H1 (cell line): ENCODE measurements around the gene PLEKHA5. TPM values are rescaled to one million over a fixed set of nuclear protein-coding genes. Genes with fewer than 3 reads are reported as not detected.

Experiments used
- CTCF ChIA-PET: fragments of 300-600 bp; sonication (Branson Sonifier 250); formaldehyde crosslinking; loops from one replicate; lab custom pipeline; 2021; ENCODE audit not compliant: partially characterized antibody; lab: Charles Lee
- POLR2A ChIA-PET: fragments of 300-600 bp; sonication (Branson Sonifier 250); formaldehyde crosslinking; loops from one replicate; lab custom pipeline; 2021; ENCODE audit warnings: inconsistent platforms; ENCODE audit not compliant: partially characterized antibody; lab: Charles Lee
- DNase-seq, 2 experiments: peaks; one replicate each; pipeline versions ENCODE4 v3.0.0 to v3.0.0-alpha.2; 2010 to 2022; ENCODE audit warnings: low spot score in 2 of 2, low read depth in 1 of 2, mixed read lengths in 1 of 2
- FAIRE-seq: peaks from 2 replicates; lab custom pipeline; 2011; peaks lifted over from hg19 to GRCh38; lab: Jason Lieb, UNC
- H2AFZ ChIP-seq: 2 replicates; pipeline ENCODE4 v1.8.1; 2012; ENCODE audit warnings: low read length, inconsistent platforms
- H2AK5ac ChIP-seq: 2 replicates; pipeline ENCODE4 v1.6.1; 2013; ENCODE audit warnings: low read depth, low read length
- H2BK120ac ChIP-seq: replicated peaks from 2 replicates; pipeline ENCODE3; 2013; ENCODE audit warnings: low read depth, low read length, inconsistent platforms
- H2BK12ac ChIP-seq: 2 replicates; pipeline ENCODE4 v1.6.1; 2013; ENCODE audit warnings: low read depth, low read length
- H2BK15ac ChIP-seq: 2 replicates; pipeline ENCODE4 v1.6.1; 2013; ENCODE audit warnings: low read length
- H2BK20ac ChIP-seq: 2 replicates; pipeline ENCODE4 v1.6.1; 2013; ENCODE audit warnings: low read length
- H2BK5ac ChIP-seq: 2 replicates; pipeline ENCODE4 v1.6.1; 2013; ENCODE audit warnings: low read depth, low read length
- H3K14ac ChIP-seq: 2 replicates; pipeline ENCODE4 v1.6.1; 2013; ENCODE audit warnings: inconsistent platforms; ENCODE audit not compliant: insufficient read length
- H3K18ac ChIP-seq: 2 replicates; pipeline ENCODE4 v1.6.1; 2013; ENCODE audit warnings: low read length; ENCODE audit errors: extremely low read depth
- H3K23ac ChIP-seq: 2 replicates; pipeline ENCODE4 v1.6.1; 2013; ENCODE audit warnings: inconsistent platforms; ENCODE audit not compliant: insufficient read length
- H3K23me2 ChIP-seq: 2 replicates; pipeline ENCODE4 v1.6.1; 2013; ENCODE audit warnings: low read depth, low read length
- H3K27ac ChIP-seq: 2 replicates; pipeline ENCODE4 v1.6.1; 2011; ENCODE audit warnings: low read depth, low read length, inconsistent platforms
- H3K27me3 ChIP-seq, 4 experiments: replicated peaks in 1 of 4; 1 replicate in 1 of 4; 2 replicates in 3 of 4; pipeline versions ENCODE4 v1.6.1 to v1.8.1; 2011 to 2013; ENCODE audit warnings: low read length in 3 of 4, mild to moderate bottlenecking in 3 of 4, inconsistent platforms in 2 of 4, mixed read lengths in 2 of 4, moderate library complexity in 1 of 4; ENCODE audit not compliant: control insufficient read depth in 3 of 4, insufficient read depth in 3 of 4; ENCODE audit errors: extremely low read depth in 1 of 4
- H3K36me3 ChIP-seq, 4 experiments: 2 replicates each; pipeline versions ENCODE4 v1.6.1 to v1.8.1; 2011 to 2013; ENCODE audit warnings: mild to moderate bottlenecking in 4 of 4, low read length in 3 of 4, moderate library complexity in 2 of 4, control low read depth in 1 of 4, inconsistent platforms in 1 of 4; ENCODE audit not compliant: insufficient read depth in 4 of 4, control insufficient read depth in 2 of 4
- H3K4ac ChIP-seq: replicated peaks from 2 replicates; pipeline ENCODE3; 2013; ENCODE audit warnings: low read length, low read depth, mixed read lengths, inconsistent platforms; ENCODE audit not compliant: insufficient read length
- H3K4me1 ChIP-seq, 4 experiments: replicated peaks in 1 of 4; 1 replicate in 1 of 4; 2 replicates in 3 of 4; pipeline versions ENCODE4 v1.6.1 to v1.8.1; 2011 to 2013; ENCODE audit warnings: low read length in 3 of 4, inconsistent platforms in 2 of 4, mixed read lengths in 1 of 4; ENCODE audit not compliant: insufficient read depth in 4 of 4, control insufficient read depth in 3 of 4
- H3K4me2 ChIP-seq, 2 experiments: 2 replicates each; pipeline versions ENCODE4 v1.6.1 to v1.8.1; 2011 to 2013; ENCODE audit warnings: low read depth in 2 of 2, low read length in 2 of 2, control low read depth in 1 of 2, inconsistent platforms in 1 of 2, mild to moderate bottlenecking in 1 of 2; ENCODE audit not compliant: insufficient read depth in 1 of 2
- H3K4me3 ChIP-seq, 4 experiments: fragments of 200-600, 300-600 bp in 1 of 4; sonication (generic), shearing (Covaris generic), sonication (Bioruptor Twin) in 1 of 4; 2 replicates each; pipeline versions ENCODE4 v1.5.1 to v1.8.1; 2011 to 2016; ENCODE audit warnings: low read length in 4 of 4, low read depth in 3 of 4, control low read depth in 2 of 4, inconsistent platforms in 2 of 4, mild to moderate bottlenecking in 2 of 4, mixed read lengths in 1 of 4, moderate library complexity in 1 of 4; ENCODE audit not compliant: insufficient read depth in 2 of 4; ENCODE audit errors: extremely low read depth in 1 of 4
- H3K56ac ChIP-seq: replicated peaks from 2 replicates; pipeline ENCODE3; 2013; ENCODE audit warnings: low read depth, mild to moderate bottlenecking, mixed read lengths, low read length, inconsistent platforms; ENCODE audit not compliant: insufficient read length
- H3K79me1 ChIP-seq: 2 replicates; pipeline ENCODE4 v1.6.1; 2013; ENCODE audit warnings: low read depth, low read length, control low read depth
- H3K79me2 ChIP-seq, 2 experiments: 2 replicates each; pipeline versions ENCODE4 v1.6.1 to v1.8.1; 2012 to 2013; ENCODE audit warnings: low read length in 2 of 2, mild to moderate bottlenecking in 2 of 2, inconsistent platforms in 1 of 2; ENCODE audit not compliant: insufficient read depth in 2 of 2, control insufficient read depth in 1 of 2
- H3K9ac ChIP-seq, 4 experiments: replicated peaks in 1 of 4; 1 replicate in 1 of 4; 2 replicates in 3 of 4; pipeline versions ENCODE4 v1.6.1 to v1.8.1; 2011 to 2013; ENCODE audit warnings: low read depth in 3 of 4, low read length in 3 of 4, control low read depth in 2 of 4, mild to moderate bottlenecking in 2 of 4, moderate library complexity in 2 of 4, inconsistent platforms in 1 of 4; ENCODE audit errors: extremely low read depth in 1 of 4
- H3K9me3 ChIP-seq, 2 experiments: 2 replicates each; pipeline versions ENCODE4 v1.6.1 to v1.8.1; 2012 to 2013; ENCODE audit warnings: mild to moderate bottlenecking in 2 of 2, moderate library complexity in 2 of 2, control low read depth in 1 of 2, inconsistent platforms in 1 of 2, low read depth in 1 of 2, low read length in 1 of 2, mixed read lengths in 1 of 2; ENCODE audit not compliant: insufficient read depth in 2 of 2
- H4K20me1 ChIP-seq, 2 experiments: replicated peaks in 1 of 2; 2 replicates each; pipeline versions ENCODE3 to v1.8.1; 2011 to 2013; ENCODE audit warnings: inconsistent platforms in 2 of 2, low read length in 2 of 2, mild to moderate bottlenecking in 1 of 2; ENCODE audit not compliant: insufficient read depth in 2 of 2, control insufficient read depth in 1 of 2
- H4K5ac ChIP-seq: 2 replicates; pipeline ENCODE4 v1.6.1; 2013; ENCODE audit warnings: low read length, low read depth, mixed read lengths, inconsistent platforms; ENCODE audit not compliant: insufficient read length
- H4K8ac ChIP-seq: 2 replicates; pipeline ENCODE4 v1.8.0; 2013; ENCODE audit warnings: mild to moderate bottlenecking, moderate library complexity, low read length, inconsistent platforms; ENCODE audit not compliant: insufficient read depth; ENCODE audit errors: extremely low read depth
- H4K91ac ChIP-seq: replicated peaks from 2 replicates; pipeline ENCODE3; 2013; ENCODE audit warnings: low read length, mixed read lengths, inconsistent platforms; ENCODE audit not compliant: insufficient read length
- ATF3 ChIP-seq: IDR thresholded peaks from 2 replicates; pipeline ENCODE4 v1.6.1; 2011; ENCODE audit warnings: low read depth, mild to moderate bottlenecking, low read length; ENCODE audit not compliant: insufficient read depth
- CBX8 ChIP-seq: fragments of 300-800, 300-1000 bp; sonication (generic); IDR thresholded peaks from 2 replicates; pipeline ENCODE4 v1.7.1; 2016; ENCODE audit warnings: low read depth, low read length, borderline replicate concordance
- CHD1 ChIP-seq: IDR thresholded peaks from 2 replicates; pipeline ENCODE4 v1.6.1; 2012; ENCODE audit warnings: low read depth, low read length, improper control_type of control experiment
- CHD2 ChIP-seq: IDR thresholded peaks from 2 replicates; pipeline ENCODE4 v1.6.1; 2012; ENCODE audit warnings: low read length, improper control_type of control experiment
- CTBP2 ChIP-seq: IDR thresholded peaks from 2 replicates; pipeline ENCODE4 v1.7.0; 2011; ENCODE audit warnings: borderline replicate concordance, mild to moderate bottlenecking, moderate library complexity, mixed read lengths, low read length; ENCODE audit not compliant: insufficient read depth, insufficient read length
- EZH2 ChIP-seq: fragments of 200-600 bp; sonication (generic); IDR thresholded peaks from 2 replicates; pipeline ENCODE4 v1.7.1; 2012; ENCODE audit warnings: low read depth, mild to moderate bottlenecking, moderate library complexity, low read length, inconsistent platforms; ENCODE audit not compliant: severe bottlenecking
- FOSL1 ChIP-seq: IDR thresholded peaks from 2 replicates; pipeline ENCODE4 v1.6.1; 2011; ENCODE audit warnings: mild to moderate bottlenecking, low read depth, low read length, moderate library complexity; ENCODE audit not compliant: insufficient read depth
- GABPA ChIP-seq: IDR thresholded peaks from 2 replicates; pipeline ENCODE4 v1.6.1; 2011; ENCODE audit warnings: mild to moderate bottlenecking, low read length, moderate library complexity, borderline replicate concordance; ENCODE audit not compliant: insufficient read depth
- HDAC2 ChIP-seq, 2 experiments: fragments of 300-600 bp in 1 of 2; sonication (generic) in 1 of 2; IDR thresholded peaks; 2 replicates each; pipeline ENCODE4 v1.6.1; 2011 to 2012; ENCODE audit warnings: low read depth in 2 of 2, low read length in 2 of 2, mild to moderate bottlenecking in 2 of 2, moderate library complexity in 2 of 2, borderline replicate concordance in 1 of 2, inconsistent platforms in 1 of 2
- KDM4A ChIP-seq: IDR thresholded peaks from one replicate; pipeline ENCODE4 v1.7.1; 2012; ENCODE audit warnings: low read depth, mild to moderate bottlenecking, moderate library complexity, low read length, inconsistent platforms; ENCODE audit not compliant: severe bottlenecking
- RAD21 ChIP-seq, 2 experiments: IDR thresholded peaks in 1 of 2; conservative IDR thresholded peaks in 1 of 2; 2 replicates each; pipeline ENCODE4 v1.6.1; 2011; ENCODE audit warnings: low read depth in 2 of 2, low read length in 2 of 2, improper control_type of control experiment in 1 of 2, inconsistent platforms in 1 of 2, mild to moderate bottlenecking in 1 of 2, moderate library complexity in 1 of 2
- TCF12 ChIP-seq: IDR thresholded peaks from 2 replicates; pipeline ENCODE4 v1.6.1; 2011; ENCODE audit warnings: low read depth, mild to moderate bottlenecking, low read length
- WGBS, 2 experiments: shearing (Covaris generic) in 1 of 2; methylation state at CpG; one replicate each; pipeline versions ENCODE4 v1.1.6 to v1.1.7; 2013 to 2015; ENCODE audit warnings: low lambda C conversion rate in 2 of 2, mixed read lengths in 2 of 2, inconsistent platforms in 1 of 2, low coverage in 1 of 2, missing lambda C conversion rate in 1 of 2; ENCODE audit not compliant: insufficient replicate concordance in 2 of 2, insufficient coverage in 1 of 2, insufficient read length in 1 of 2; ENCODE audit errors: extremely low coverage in 1 of 2, missing lambda C conversion rate in 1 of 2; 5-methylcytosine and 5-hydroxymethylcytosine counted together
- polyA plus RNA-seq, 7 experiments: library from polyadenylated mRNA; depleted of rRNA in 3 of 7; stranded (reverse) in 5 of 7; unstranded in 2 of 7; fragments of >200 nt in 5 of 7; fragments of 200-250 nt in 2 of 7; gene quantifications; 1 replicate in 5 of 7; 2 replicates in 1 of 7; 4 replicates in 1 of 7; pipeline versions ENCODE4 v1.2.1 to v1.2.3, GENCODE V29; 2011 to 2013; ENCODE audit warnings: missing spikeins in 2 of 7, mixed read lengths in 2 of 7
- total RNA-seq: library from RNA; stranded (reverse); fragmentation: NEBNext Ultra II Directional; extraction: Animal tissue kit (Norgen Biotek cat#: 25700); gene quantifications from 2 replicates; pipeline ENCODE4 v1.2.1, GENCODE V29; 2021

The PLEKHA5 gene
- total and polyA plus RNA-seq, 2 of the 8 experiments (the other 6 are each of a cell fraction or from before 2014, with no cell fraction given), result 17.2 to 66.1 TPM

GRCh38 chr12:19217446-19217845 lies 87.9 kb downstream of the PLEKHA5 start:
- Histone ChIP-seq H4K8ac (no peak overlapping the region), H3K4ac (no peak overlapping the region), H3K23me2 (no peaks in the 10 kb centered on the region; the same call in 1 of the 2 replicates), H3K4me1 (peaks cover 5 to 15% (median 10%) of the 10 kb centered on the region in 4 experiments; a peak in 6 of 7 replicates), H3K79me2 (peaks cover 2 to 86% of the 10 kb centered on the region in 2 experiments; a peak in 3 of 4 replicates), H3K4me2 (no peak overlapping the region), H2BK15ac (no peak overlapping the region), H4K5ac (no peak overlapping the region), H2AK5ac (no peak overlapping the region), H2AFZ (no peak overlapping the region), H3K27me3 (no peaks in the 10 kb centered on the region), H4K20me1 (peaks cover 3 to 8% of the 10 kb centered on the region in 2 experiments), H4K91ac (no peak overlapping the region), H2BK120ac (no peak overlapping the region), H3K4me3 (no peak overlapping the region), H2BK5ac (no peak overlapping the region), H3K36me3 (no peaks in the 10 kb centered on the region), H3K9me3 (no peaks in the 10 kb centered on the region), H3K18ac (no peak overlapping the region), H2BK20ac (no peak overlapping the region), H2BK12ac (no peak overlapping the region), H3K14ac (no peak overlapping the region), H3K56ac (no peak overlapping the region), H3K23ac (no peak overlapping the region), H3K79me1 (peaks cover 2% of the 10 kb centered on the region), H3K27ac (no peak overlapping the region), H3K9ac (no peak overlapping the region)
- FAIRE-seq (no peak), DNase-seq (no peak)
- ChIA-PET POLR2A (interaction anchor here (0.6 to 1.8 kb wide), 3 partner anchors 12 to 18 kb away, joined by 3 to 4 read pairs (median 3); no protein-coding TSS in a partner anchor), CTCF (no interaction called here)
- 87% methylated on average over 3 of the region's 3 CpGs; no CpG with 5 or more reads in 1 of the 2 experiments for WGBS, 2 experiments
- TF ChIP-seq ATF3 (no peak), KDM4A (no peak), HDAC2 (IDR thresholded peaks at IDR 0.05; ENCODE audit: borderline replicate concordance in 1 of 2, low read depth in 2 of 2, low read length in 2 of 2) (no peak), GABPA (no peak), CHD1 (no peak), CTBP2 (no peak), CHD2 (no peak), RAD21 (IDR thresholded peaks at IDR 0.05 in 1 of 2, conservative IDR thresholded peaks at IDR 0.05 in 1 of 2; ENCODE audit: low read depth in 2 of 2, low read length in 2 of 2) (no peak), FOSL1 (no peak), TCF12 (no peak), EZH2 (no peak), CBX8 (no peak)
